ENCODE data around the gene EPS8L2. TPM values are rescaled to one million over a fixed set of nuclear protein-coding genes. Genes with fewer than 3 reads are reported as not detected.

EPS8L2 gene
- total and polyA plus RNA-seq, 2 of the 13 experiments (the other 11 are each of a cell fraction or from before 2014, with no cell fraction given) = 89.3 to 416 TPM

DNA sequence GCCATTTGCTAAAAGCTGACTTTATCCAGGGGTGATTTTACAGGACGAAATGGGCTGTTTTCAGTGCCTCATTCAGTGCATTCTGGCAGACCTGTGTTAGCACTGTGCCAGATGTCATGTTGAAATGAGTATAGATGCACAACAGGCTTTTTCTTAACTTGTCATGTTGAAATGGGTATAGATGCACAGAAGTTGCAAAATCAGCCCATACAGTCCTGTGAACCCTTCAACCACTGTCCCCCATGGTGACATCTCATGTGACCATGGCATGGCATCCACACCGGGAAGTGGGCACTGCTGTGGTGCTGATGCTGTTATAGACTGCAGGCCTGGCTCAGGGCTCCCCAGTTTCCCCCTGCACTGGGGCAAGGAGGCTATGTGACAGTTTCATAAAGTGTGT is 43.7 kb downstream of the EPS8L2 start:
- BruUV-seq (replicated peaks) = no TSS peak
- CTCF ChIA-PET (ENCODE audit: low intra/inter-chr PET ratio, low total read pairs) = no interaction called here
- H3K36me3 ChIP-seq (replicated peaks in 1 of 2; ENCODE audit: control insufficient read depth in 1 of 2, insufficient read depth in 2 of 2, low read length in 2 of 2) = peaks cover 0 to 6% of the 10 kb centered on the region in 2 experiments; a peak in 2 of 5 replicates
- no peak overlapping the region for H2AFZ ChIP-seq (ENCODE audit: low read length)
- 0% methylated on average over 1 of the region's 2 CpGs for WGBS (ENCODE audit: low lambda C conversion rate)
- POLR2A ChIA-PET = interaction anchor here (0.6 to 2.5 kb wide), 2 partner anchors 23 to 60 kb away, joined by 3 to 7 read pairs; no protein-coding TSS in a partner anchor
- intact Hi-C loops (cut with micrococcal nuclease; ENCODE audit: unreplicated experiment) (no loop called here), in situ Hi-C loops (cut with HindIII; ENCODE audit: extremely low pct_ligation_motif_present, low pct_unique_long_range_greater_than_20kb) (no loop called here)
- ATAC-seq (no peak), DNase-seq (ENCODE audit: low spot score) (no peak), FAIRE-seq (no peak)
- H3K9me3 ChIP-seq (ENCODE audit: low read length) = no peaks in the 10 kb centered on the region
- H3K9ac ChIP-seq (ENCODE audit: insufficient read depth, low read depth, low read length) = peak overlapping the region; percentile 14; the same call in 1 of the 2 replicates
- H3K27ac ChIP-seq (ENCODE audit: extremely low read length, insufficient read depth, low read length) = no peak overlapping the region
- no peaks in the 10 kb centered on the region; a peak in 1 of 5 replicates for H3K27me3 ChIP-seq (ENCODE audit: control insufficient read depth in 1 of 2, insufficient read depth in 2 of 2, low read length in 2 of 2)
- peak overlapping the region; percentile 82 for H3K4me2 ChIP-seq (ENCODE audit: low read depth, low read length)
- H3K4me1 ChIP-seq (ENCODE audit: insufficient read depth, low read length) = peaks cover 37% of the 10 kb centered on the region
- peaks cover 5% of the 10 kb centered on the region; the same call in 1 of the 2 replicates for H4K20me1 ChIP-seq (ENCODE audit: insufficient read depth, low read length)
- no peak overlapping the region; a peak in 1 of 6 replicates for H3K4me3 ChIP-seq (replicated peaks in 1 of 3; ENCODE audit: insufficient read depth in 1 of 3, low read depth in 2 of 3, low read length in 3 of 3)
- no peak for TF ChIP-seq POLR2AphosphoS2 (IDR thresholded peaks at IDR 0.05; ENCODE audit: low read depth, low read length)
- TF ChIP-seq CEBPB (IDR thresholded peaks at IDR 0.05; ENCODE audit: borderline replicate concordance, low read depth, low read length) = peak; percentile 26; the same call in 1 of the 2 replicates
- TF ChIP-seq, protein P1, sequence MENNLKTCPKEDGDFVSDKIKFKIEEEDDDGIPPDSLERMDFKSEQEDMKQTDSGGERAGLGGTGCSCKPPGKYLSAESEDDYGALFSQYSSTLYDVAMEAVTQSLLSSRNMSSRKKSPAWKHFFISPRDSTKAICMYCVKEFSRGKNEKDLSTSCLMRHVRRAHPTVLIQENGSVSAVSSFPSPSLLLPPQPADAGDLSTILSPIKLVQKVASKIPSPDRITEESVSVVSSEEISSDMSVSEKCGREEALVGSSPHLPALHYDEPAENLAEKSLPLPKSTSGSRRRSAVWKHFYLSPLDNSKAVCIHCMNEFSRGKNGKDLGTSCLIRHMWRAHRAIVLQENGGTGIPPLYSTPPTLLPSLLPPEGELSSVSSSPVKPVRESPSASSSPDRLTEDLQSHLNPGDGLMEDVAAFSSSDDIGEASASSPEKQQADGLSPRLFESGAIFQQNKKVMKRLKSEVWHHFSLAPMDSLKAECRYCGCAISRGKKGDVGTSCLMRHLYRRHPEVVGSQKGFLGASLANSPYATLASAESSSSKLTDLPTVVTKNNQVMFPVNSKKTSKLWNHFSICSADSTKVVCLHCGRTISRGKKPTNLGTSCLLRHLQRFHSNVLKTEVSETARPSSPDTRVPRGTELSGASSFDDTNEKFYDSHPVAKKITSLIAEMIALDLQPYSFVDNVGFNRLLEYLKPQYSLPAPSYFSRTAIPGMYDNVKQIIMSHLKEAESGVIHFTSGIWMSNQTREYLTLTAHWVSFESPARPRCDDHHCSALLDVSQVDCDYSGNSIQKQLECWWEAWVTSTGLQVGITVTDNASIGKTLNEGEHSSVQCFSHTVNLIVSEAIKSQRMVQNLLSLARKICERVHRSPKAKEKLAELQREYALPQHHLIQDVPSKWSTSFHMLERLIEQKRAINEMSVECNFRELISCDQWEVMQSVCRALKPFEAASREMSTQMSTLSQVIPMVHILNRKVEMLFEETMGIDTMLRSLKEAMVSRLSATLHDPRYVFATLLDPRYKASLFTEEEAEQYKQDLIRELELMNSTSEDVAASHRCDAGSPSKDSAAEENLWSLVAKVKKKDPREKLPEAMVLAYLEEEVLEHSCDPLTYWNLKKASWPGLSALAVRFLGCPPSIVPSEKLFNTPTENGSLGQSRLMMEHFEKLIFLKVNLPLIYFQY (CRISPR knock-in tag; IDR thresholded peaks at IDR 0.05; ENCODE audit: borderline replicate concordance) = no peak
- H3K79me2 ChIP-seq (ENCODE audit: insufficient read depth, low read length) = peaks cover 52% of the 10 kb centered on the region

DNA sequence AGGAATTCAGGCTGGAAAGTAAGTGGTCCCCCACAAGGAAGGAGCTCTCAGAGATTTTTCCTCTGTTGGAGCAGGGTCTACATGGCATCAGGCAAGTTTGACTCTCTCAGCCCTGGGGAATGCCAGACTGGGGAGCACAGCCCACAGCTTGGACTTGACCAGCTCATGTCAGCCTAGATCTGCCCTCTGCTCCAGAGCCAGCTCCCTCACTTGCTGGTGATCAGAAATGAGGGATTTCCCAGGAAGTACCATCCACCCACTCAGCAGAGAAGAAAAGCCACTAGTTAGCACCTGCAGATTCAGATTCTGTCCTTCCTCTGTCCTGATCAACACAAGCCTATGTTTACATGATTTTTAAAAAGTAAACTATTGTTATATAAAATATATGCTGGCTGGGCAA is 54.2 kb downstream of the EPS8L2 start:
- in situ Hi-C loops (cut with HindIII; ENCODE audit: extremely low pct_ligation_motif_present, low pct_unique_long_range_greater_than_20kb) (no loop called here), intact Hi-C loops (cut with micrococcal nuclease; ENCODE audit: unreplicated experiment) (no loop called here)
- H3K79me2 ChIP-seq (ENCODE audit: insufficient read depth, low read length) = peaks cover 10% of the 10 kb centered on the region
- no peaks in the 10 kb centered on the region for H3K9me3 ChIP-seq (ENCODE audit: low read length)
- ATAC-seq = no peak
- no TSS peak for BruUV-seq (replicated peaks)
- no peak for DNase-seq (ENCODE audit: low spot score)
- peaks cover 22 to 80% of the 10 kb centered on the region in 2 experiments for H3K36me3 ChIP-seq (replicated peaks in 1 of 2; ENCODE audit: control insufficient read depth in 1 of 2, insufficient read depth in 2 of 2, low read length in 2 of 2)
- H3K4me3 ChIP-seq (replicated peaks in 1 of 3; ENCODE audit: insufficient read depth in 1 of 3, low read depth in 2 of 3, low read length in 3 of 3) = no peak overlapping the region
- ChIA-PET CTCF (ENCODE audit: low intra/inter-chr PET ratio, low total read pairs) (no interaction called here), POLR2A (interaction anchor here (1.0 to 1.5 kb wide), 2 partner anchors 17 to 55 kb away, joined by 3 read pairs; no protein-coding TSS in a partner anchor)
- H3K9ac ChIP-seq (ENCODE audit: insufficient read depth, low read depth, low read length) = no peak overlapping the region
- no peak overlapping the region for H3K27ac ChIP-seq (ENCODE audit: extremely low read length, insufficient read depth, low read length)
- FAIRE-seq = no peak
- peaks cover 9% of the 10 kb centered on the region; the same call in 1 of the 2 replicates for H4K20me1 ChIP-seq (ENCODE audit: insufficient read depth, low read length)
- H3K4me1 ChIP-seq (ENCODE audit: insufficient read depth, low read length) = no peaks in the 10 kb centered on the region
- no peak for TF ChIP-seq SMYD3 (CRISPR knock-in tag; IDR thresholded peaks at IDR 0.05)
- TF ChIP-seq TARDBP (CRISPR knock-in tag; IDR thresholded peaks at IDR 0.05) = no peak
- no peak for TF ChIP-seq NAIF1 (CRISPR knock-in tag; IDR thresholded peaks at IDR 0.05; ENCODE audit: borderline replicate concordance)
- TF ChIP-seq ZBTB20 (CRISPR knock-in tag; IDR thresholded peaks at IDR 0.05; ENCODE audit: borderline replicate concordance, low read depth) = no peak
- no peak for TF ChIP-seq ZNF234 (CRISPR knock-in tag; conservative IDR thresholded peaks at IDR 0.05)
- no peak for TF ChIP-seq SATB2 (CRISPR knock-in tag; IDR thresholded peaks at IDR 0.05)
- no peak for TF ChIP-seq ZNF773 (CRISPR knock-in tag; IDR thresholded peaks at IDR 0.05; ENCODE audit: borderline replicate concordance)
- no peak for TF ChIP-seq ZNF761 (CRISPR knock-in tag; conservative IDR thresholded peaks at IDR 0.05)
- no peak for TF ChIP-seq GABPA (IDR thresholded peaks at IDR 0.05; ENCODE audit: low read depth, low read length)
- TF ChIP-seq GABPA (CRISPR knock-in tag; IDR thresholded peaks at IDR 0.05; ENCODE audit: low read depth) = no peak
- TF ChIP-seq ARNT (IDR thresholded peaks at IDR 0.05) = no peak
- no peak overlapping the region for H2AFZ ChIP-seq (ENCODE audit: low read length)
- H3K4me2 ChIP-seq (ENCODE audit: low read depth, low read length) = no peak overlapping the region
- H3K27me3 ChIP-seq (ENCODE audit: control insufficient read depth in 1 of 2, insufficient read depth in 2 of 2, low read length in 2 of 2) = no peaks in the 10 kb centered on the region

Measured in HepG2 (cell line).